PC-3 (cell line): ENCODE measurements around the gene ABTB2. TPM values are rescaled to one million over a fixed set of nuclear protein-coding genes. Genes with fewer than 3 reads are reported as not detected.

Source experiments
- ATAC-seq: fragments of 200-7000 bp; cut with Tn5 transposase; 2 replicates; pipeline ENCODE4 v1.9.1; 2020; ENCODE audit warnings: mild to moderate bottlenecking, moderate library complexity
- BruUV-seq: library from RNA; stranded (reverse); fragments of 400-500 nt; replicated peaks from 2 replicates; lab custom pipeline; 2021; lab: Mats Ljungman, UMichigan
- CTCF ChIA-PET: fragments of 300-600 bp; sonication (Branson Sonifier 250); formaldehyde crosslinking; loops from one replicate; lab custom pipeline; 2022; ENCODE audit warnings: antibody characterized with exemption; lab: Charles Lee
- POLR2A ChIA-PET: fragments of 300-600 bp; sonication (Branson Sonifier 250); formaldehyde crosslinking; loops from one replicate; lab custom pipeline; 2022; ENCODE audit warnings: antibody characterized with exemption; ENCODE audit not compliant: unreplicated experiment; lab: Charles Lee
- DNase-seq: peaks from one replicate; pipeline ENCODE4 v3.0.0-alpha.2; 2015
- H2AFZ ChIP-seq: fragments of 300-600 bp; sonication (generic); 2 replicates; pipeline ENCODE4 v1.6.0; 2016; ENCODE audit warnings: antibody characterized with exemption, low read length
- H3F3A ChIP-seq: fragments of 300-600 bp; sonication (generic); one replicate; pipeline ENCODE4 v1.6.0; 2017; ENCODE audit warnings: antibody characterized with exemption, low read length, control low read depth, mild to moderate bottlenecking; ENCODE audit not compliant: unreplicated experiment
- H3K27ac ChIP-seq: fragments of 300-600 bp; sonication (generic); 2 replicates; pipeline ENCODE4 v1.5.1; 2016; ENCODE audit warnings: mild to moderate bottlenecking, low read length
- H3K27me3 ChIP-seq: fragments of 300-600 bp; sonication (generic); 2 replicates; pipeline ENCODE4 v1.6.1; 2016; ENCODE audit warnings: low read length, mixed read lengths
- H3K36me3 ChIP-seq: fragments of 300-600 bp; sonication (generic); 2 replicates; pipeline ENCODE4 v1.6.1; 2016; ENCODE audit warnings: low read depth, mixed run types, low read length, mixed read lengths
- H3K4me1 ChIP-seq: fragments of 300-600 bp; sonication (generic); 2 replicates; pipeline ENCODE4 v1.5.1; 2016; ENCODE audit warnings: low read length; ENCODE audit not compliant: insufficient read depth
- H3K4me2 ChIP-seq: fragments of 300-600 bp; sonication (generic); 2 replicates; pipeline ENCODE4 v1.6.0; 2016; ENCODE audit warnings: low read length
- H3K4me3 ChIP-seq: fragments of 300-600 bp; sonication (generic); 2 replicates; pipeline ENCODE4 v1.5.1; 2016; ENCODE audit warnings: mild to moderate bottlenecking, low read length, mixed read lengths
- H3K79me2 ChIP-seq: fragments of 300-600 bp; sonication (generic); 2 replicates; pipeline ENCODE4 v1.6.1; 2017; ENCODE audit warnings: low read length, mixed read lengths
- H3K9ac ChIP-seq: fragments of 300-600 bp; sonication (generic); 2 replicates; pipeline ENCODE4 v1.6.0; 2016; ENCODE audit warnings: mild to moderate bottlenecking, low read length
- H3K9me2 ChIP-seq: fragments of 300-600 bp; sonication (generic); replicated peaks from 2 replicates; pipeline ENCODE4 v1.6.1; 2016; ENCODE audit warnings: mixed run types, low read length, mixed read lengths
- H3K9me3 ChIP-seq: fragments of 300-600 bp; sonication (generic); 2 replicates; pipeline ENCODE4 v1.6.1; 2016; ENCODE audit warnings: low read length, mixed read lengths
- H4K20me1 ChIP-seq: fragments of 300-600 bp; sonication (generic); 2 replicates; pipeline ENCODE4 v1.6.1; 2016; ENCODE audit warnings: low read length, mixed read lengths
- CTCF ChIP-seq: fragments of 300-600 bp; sonication (generic); conservative IDR thresholded peaks from 2 replicates; pipeline ENCODE4 v1.5.1; 2017; ENCODE audit warnings: antibody characterized with exemption, low read depth, mild to moderate bottlenecking, low read length
- EZH2 ChIP-seq: fragments of 300-600 bp; sonication (generic); IDR thresholded peaks from one replicate; pipeline ENCODE4 v1.6.1; 2017; ENCODE audit warnings: antibody characterized with exemption, mild to moderate bottlenecking, low read length; ENCODE audit not compliant: unreplicated experiment
- EZH2phosphoT487 ChIP-seq: fragments of 300-600 bp; sonication (generic); IDR thresholded peaks from 2 replicates; pipeline ENCODE4 v1.6.1; 2018; ENCODE audit warnings: mild to moderate bottlenecking, antibody characterized with exemption, low read length, borderline replicate concordance
- intact Hi-C: fragments of 100-400 bp; cut with micrococcal nuclease; formaldehyde crosslinking; loops from 2 replicates; pipeline ENCODE4 v1.9.0; 2023
- total RNA-seq: library from RNA; depleted of rRNA; stranded (reverse); fragments of >200 nt; gene quantifications from 2 replicates; pipeline ENCODE4 v1.2.3, GENCODE V29; 2014

ABTB2 gene
- total RNA-seq, 1 experiment from 2014 or later: 5.2 TPM

GRCh38 chr11:34273099-34273498 is 84.7 kb downstream of the ABTB2 start:
- BruUV-seq: no TSS peak
- no peak overlapping the region for H3K27ac ChIP-seq
- H3K4me2 ChIP-seq: no peak overlapping the region

GRCh38 chr11:34271727-34272126 is 86.1 kb downstream of the ABTB2 start:
- Histone ChIP-seq H3K4me1 (peaks cover 31% of the 10 kb centered on the region), H3K4me3 (no peak overlapping the region), H3K27ac (no peak overlapping the region), H3K4me2 (no peak overlapping the region), H3K9me3 (no peaks in the 10 kb centered on the region), H3K27me3 (no peaks in the 10 kb centered on the region), H4K20me1 (no peaks in the 10 kb centered on the region), H3F3A (no peaks in the 10 kb centered on the region), H3K9ac (no peak overlapping the region), H3K9me2 (no peaks in the 10 kb centered on the region), H3K36me3 (no peaks in the 10 kb centered on the region), H2AFZ (no peak overlapping the region), H3K79me2 (no peaks in the 10 kb centered on the region)
- DNase-seq (no peak), ATAC-seq (no peak)
- CTCF ChIA-PET: no interaction called here
- TF ChIP-seq CTCF (no peak), EZH2phosphoT487 (no peak), EZH2 (no peak)
- no TSS peak for BruUV-seq
- POLR2A ChIA-PET: no interaction called here
- intact Hi-C loops: no loop called here

More at GRCh38 chr11:34273099-34273498, 84.7 kb downstream of the ABTB2 start:
- TF ChIP-seq EZH2: no peak
- TF ChIP-seq EZH2phosphoT487: no peak
- no peak for TF ChIP-seq CTCF
- peaks cover 21% of the 10 kb centered on the region for H3K4me1 ChIP-seq
- no peaks in the 10 kb centered on the region for H3K27me3 ChIP-seq
- H4K20me1 ChIP-seq: no peaks in the 10 kb centered on the region
- H2AFZ ChIP-seq: no peak overlapping the region
- H3F3A ChIP-seq: no peaks in the 10 kb centered on the region
- no peak for ATAC-seq
- CTCF ChIA-PET: no interaction called here
- H3K79me2 ChIP-seq: no peaks in the 10 kb centered on the region
- no peaks in the 10 kb centered on the region for H3K36me3 ChIP-seq
- no peak overlapping the region for H3K4me3 ChIP-seq
- H3K9me3 ChIP-seq: no peaks in the 10 kb centered on the region
- POLR2A ChIA-PET: no interaction called here
- no peak for DNase-seq
- no peak overlapping the region for H3K9ac ChIP-seq
- intact Hi-C loops: no loop called here
- H3K9me2 ChIP-seq: no peaks in the 10 kb centered on the region

- no peak for ATAC-seq
- Histone ChIP-seq H4K20me1 (no peaks in the 10 kb centered on the region), H3K4me2 (no peak overlapping the region), H3K9me3 (no peaks in the 10 kb centered on the region), H3K79me2 (no peaks in the 10 kb centered on the region), H3K4me3 (no peak overlapping the region), H3K4me1 (peaks cover 32% of the 10 kb centered on the region), H2AFZ (no peak overlapping the region), H3K27me3 (no peaks in the 10 kb centered on the region), H3K27ac (no peak overlapping the region), H3K9ac (no peak overlapping the region), H3K9me2 (no peaks in the 10 kb centered on the region), H3K36me3 (no peaks in the 10 kb centered on the region), H3F3A (no peaks in the 10 kb centered on the region)
- intact Hi-C loops: no loop called here
- ChIA-PET POLR2A (no interaction called here), CTCF (no interaction called here)
- DNase-seq: no peak
- TF ChIP-seq EZH2 (no peak), CTCF (no peak), EZH2phosphoT487 (no peak)
- BruUV-seq: no TSS peak
These were observed 87.1 kb downstream of the ABTB2 start for GRCh38 chr11:34270711-34271110.
